IPS-15b (cell line): ENCODE results near the gene EPGN.

Source experiments
- H3K27me3 ChIP-seq: one replicate; pipeline ENCODE4 v1.6.1; 2013; ENCODE audit warnings: low read length; ENCODE audit not compliant: control insufficient read depth, insufficient read depth
- H3K36me3 ChIP-seq: one replicate; pipeline ENCODE4 v1.6.1; 2013; ENCODE audit warnings: low read length; ENCODE audit not compliant: control insufficient read depth, insufficient read depth
- H3K4me1 ChIP-seq: one replicate; pipeline ENCODE4 v1.6.1; 2013; ENCODE audit warnings: mild to moderate bottlenecking, low read length; ENCODE audit not compliant: control insufficient read depth, insufficient read depth
- H3K4me3 ChIP-seq: one replicate; pipeline ENCODE4 v1.5.1; 2013; ENCODE audit warnings: low read depth, low read length
- H3K9ac ChIP-seq: one replicate; pipeline ENCODE4 v1.6.1; 2013; ENCODE audit warnings: low read depth, mild to moderate bottlenecking, low read length
- H3K9me3 ChIP-seq: one replicate; pipeline ENCODE4 v1.6.1; 2013; ENCODE audit warnings: mild to moderate bottlenecking, low read length; ENCODE audit not compliant: control insufficient read depth, insufficient read depth

Gene EPGN

GRCh38 chr4:74311696-74312313, 3.5 kb downstream of the EPGN start:
- Histone ChIP-seq H3K4me1 (no peaks in the 10 kb centered on the region), H3K9ac (no peak overlapping the region), H3K36me3 (no peaks in the 10 kb centered on the region)

GRCh38 chr4:74314329-74314728, 6.1 kb downstream of the EPGN start:
- Histone ChIP-seq H3K27me3 (no peaks in the 10 kb centered on the region), H3K36me3 (no peaks in the 10 kb centered on the region), H3K4me1 (no peaks in the 10 kb centered on the region), H3K9ac (no peak overlapping the region), H3K4me3 (no peak overlapping the region), H3K9me3 (no peaks in the 10 kb centered on the region)

More at GRCh38 chr4:74311696-74312313, 3.5 kb downstream of the EPGN start:
- H3K4me3 ChIP-seq = no peak overlapping the region
- no peaks in the 10 kb centered on the region for H3K9me3 ChIP-seq
- H3K27me3 ChIP-seq = no peaks in the 10 kb centered on the region

GRCh38 chr4:74314944-74315343, 6.7 kb downstream of the EPGN start:
- H3K36me3 ChIP-seq = no peaks in the 10 kb centered on the region
- no peaks in the 10 kb centered on the region for H3K9me3 ChIP-seq
- H3K4me3 ChIP-seq = no peak overlapping the region
- H3K4me1 ChIP-seq = no peaks in the 10 kb centered on the region
- no peak overlapping the region for H3K9ac ChIP-seq
- no peaks in the 10 kb centered on the region for H3K27me3 ChIP-seq

- no peaks in the 10 kb centered on the region for H3K9me3 ChIP-seq
- no peaks in the 10 kb centered on the region for H3K36me3 ChIP-seq
- no peaks in the 10 kb centered on the region for H3K4me1 ChIP-seq
- H3K27me3 ChIP-seq = no peaks in the 10 kb centered on the region
- H3K9ac ChIP-seq = no peak overlapping the region
- H3K4me3 ChIP-seq = no peak overlapping the region
These were observed 7.1 kb downstream of the EPGN start for GRCh38 chr4:74315376-74315775.

- H3K4me1 ChIP-seq = peaks cover 3% of the 10 kb centered on the region
- no peak overlapping the region for H3K4me3 ChIP-seq
- H3K36me3 ChIP-seq = no peaks in the 10 kb centered on the region
- H3K9ac ChIP-seq = no peak overlapping the region
- H3K9me3 ChIP-seq = no peaks in the 10 kb centered on the region
- H3K27me3 ChIP-seq = no peaks in the 10 kb centered on the region
These were observed 8.1 kb downstream of the EPGN start for GRCh38 chr4:74316397-74316796.

- H3K9ac ChIP-seq = no peak overlapping the region
- peaks cover 3% of the 10 kb centered on the region for H3K4me1 ChIP-seq
- no peaks in the 10 kb centered on the region for H3K27me3 ChIP-seq
- no peak overlapping the region for H3K4me3 ChIP-seq
- H3K9me3 ChIP-seq = no peaks in the 10 kb centered on the region
- no peaks in the 10 kb centered on the region for H3K36me3 ChIP-seq
These were observed 9.5 kb downstream of the EPGN start for GRCh38 chr4:74317616-74318246.

- H3K9me3 ChIP-seq = no peaks in the 10 kb centered on the region
- H3K4me1 ChIP-seq = peaks cover 3% of the 10 kb centered on the region
- H3K36me3 ChIP-seq = no peaks in the 10 kb centered on the region
- no peak overlapping the region for H3K9ac ChIP-seq
- no peak overlapping the region for H3K4me3 ChIP-seq
- no peaks in the 10 kb centered on the region for H3K27me3 ChIP-seq
These were observed 10.0 kb downstream of the EPGN start for GRCh38 chr4:74318276-74318675.

GRCh38 chr4:74319470-74319869, 11.2 kb downstream of the EPGN start:
- Histone ChIP-seq H3K36me3 (no peaks in the 10 kb centered on the region), H3K9me3 (no peaks in the 10 kb centered on the region), H3K4me3 (no peak overlapping the region), H3K9ac (no peak overlapping the region), H3K4me1 (peaks cover 3% of the 10 kb centered on the region), H3K27me3 (no peaks in the 10 kb centered on the region)

- Histone ChIP-seq H3K4me1 (peaks cover 3% of the 10 kb centered on the region), H3K4me3 (no peak overlapping the region), H3K9me3 (no peaks in the 10 kb centered on the region), H3K36me3 (no peaks in the 10 kb centered on the region), H3K9ac (no peak overlapping the region), H3K27me3 (no peaks in the 10 kb centered on the region)
These were observed 12.4 kb downstream of the EPGN start for GRCh38 chr4:74320559-74321118.

- Histone ChIP-seq H3K9ac (no peak overlapping the region), H3K9me3 (no peaks in the 10 kb centered on the region), H3K4me3 (no peak overlapping the region), H3K36me3 (no peaks in the 10 kb centered on the region), H3K27me3 (no peaks in the 10 kb centered on the region), H3K4me1 (peaks cover 3% of the 10 kb centered on the region)
These were observed 14.0 kb downstream of the EPGN start for GRCh38 chr4:74322301-74322700.

GRCh38 chr4:74323663-74324062, 15.4 kb downstream of the EPGN start:
- Histone ChIP-seq H3K36me3 (no peaks in the 10 kb centered on the region), H3K9me3 (no peaks in the 10 kb centered on the region), H3K27me3 (no peaks in the 10 kb centered on the region)

GRCh38 chr4:74324262-74324661, 16.0 kb downstream of the EPGN start:
- H3K9me3 ChIP-seq = no peaks in the 10 kb centered on the region
- H3K36me3 ChIP-seq = no peaks in the 10 kb centered on the region
- H3K4me1 ChIP-seq = peaks cover 3% of the 10 kb centered on the region
- no peak overlapping the region for H3K9ac ChIP-seq
- no peak overlapping the region for H3K4me3 ChIP-seq
- H3K27me3 ChIP-seq = no peaks in the 10 kb centered on the region

More at GRCh38 chr4:74323663-74324062, 15.4 kb downstream of the EPGN start:
- no peak overlapping the region for H3K4me3 ChIP-seq
- H3K9ac ChIP-seq = no peak overlapping the region
- peaks cover 3% of the 10 kb centered on the region for H3K4me1 ChIP-seq
